ENCODE data around the gene ATG13.

DNA sequence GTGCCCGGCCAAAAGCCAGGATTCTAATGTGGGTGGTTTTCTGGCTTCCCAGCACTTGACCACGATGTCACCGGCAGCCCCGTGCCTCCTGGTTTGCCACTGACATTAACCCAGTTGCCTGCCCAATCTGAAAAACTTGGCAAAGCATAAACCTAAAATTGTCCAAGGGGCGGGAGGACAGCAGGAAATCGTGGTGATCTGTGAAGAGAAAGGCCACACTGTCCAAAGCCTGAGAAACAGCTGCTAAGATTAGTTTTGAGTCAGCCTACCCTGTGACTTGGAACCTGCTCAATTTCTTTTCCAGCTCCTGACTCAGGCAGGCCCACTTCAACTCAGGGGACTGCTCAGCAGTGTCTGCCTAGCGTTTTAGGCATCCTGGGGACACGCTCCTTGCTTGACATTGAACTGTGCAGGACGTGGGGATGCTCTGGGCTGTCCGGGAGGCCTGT, 93.5 kb downstream of the ATG13 start:
- TF ChIP-seq, protein P1, sequence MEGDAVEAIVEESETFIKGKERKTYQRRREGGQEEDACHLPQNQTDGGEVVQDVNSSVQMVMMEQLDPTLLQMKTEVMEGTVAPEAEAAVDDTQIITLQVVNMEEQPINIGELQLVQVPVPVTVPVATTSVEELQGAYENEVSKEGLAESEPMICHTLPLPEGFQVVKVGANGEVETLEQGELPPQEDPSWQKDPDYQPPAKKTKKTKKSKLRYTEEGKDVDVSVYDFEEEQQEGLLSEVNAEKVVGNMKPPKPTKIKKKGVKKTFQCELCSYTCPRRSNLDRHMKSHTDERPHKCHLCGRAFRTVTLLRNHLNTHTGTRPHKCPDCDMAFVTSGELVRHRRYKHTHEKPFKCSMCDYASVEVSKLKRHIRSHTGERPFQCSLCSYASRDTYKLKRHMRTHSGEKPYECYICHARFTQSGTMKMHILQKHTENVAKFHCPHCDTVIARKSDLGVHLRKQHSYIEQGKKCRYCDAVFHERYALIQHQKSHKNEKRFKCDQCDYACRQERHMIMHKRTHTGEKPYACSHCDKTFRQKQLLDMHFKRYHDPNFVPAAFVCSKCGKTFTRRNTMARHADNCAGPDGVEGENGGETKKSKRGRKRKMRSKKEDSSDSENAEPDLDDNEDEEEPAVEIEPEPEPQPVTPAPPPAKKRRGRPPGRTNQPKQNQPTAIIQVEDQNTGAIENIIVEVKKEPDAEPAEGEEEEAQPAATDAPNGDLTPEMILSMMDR (conservative IDR thresholded peaks at IDR 0.05; ENCODE audit: low read length) = no peak
- no peak for TF ChIP-seq EZH2phosphoT487 (IDR thresholded peaks at IDR 0.05; ENCODE audit: borderline replicate concordance, low read depth, low read length)
